Measurements from ENCODE around the gene GSG1L. TPM values are rescaled to one million over a fixed set of nuclear protein-coding genes. Genes with fewer than 3 reads are reported as not detected.

Gene GSG1L
- total RNA-seq, 2 donors from 2014 or later, result 0.29 TPM; not detected in 1

- Mint-ChIP-seq H3K4me1 (no peaks in the 10 kb centered on the region), H3K4me3 (no peak overlapping the region), H3K27me3 (peaks cover 37% of the 10 kb centered on the region), H3K27ac (no peak overlapping the region), H3K9me3 (no peaks in the 10 kb centered on the region), H3K36me3 (ENCODE audit: low read depth) (no peaks in the 10 kb centered on the region)
- ATAC-seq (replicated peaks), result no peak
These were observed 530 bp downstream of the GSG1L start for GRCh38 chr16:28062847-28063521.

- Mint-ChIP-seq H3K4me1 (no peaks in the 10 kb centered on the region), H3K4me3 (peak overlapping the region; percentile 15), H3K27ac (no peak overlapping the region), H3K27me3 (peaks cover 37% of the 10 kb centered on the region), H3K36me3 (ENCODE audit: low read depth) (no peaks in the 10 kb centered on the region), H3K9me3 (no peaks in the 10 kb centered on the region)
- no peak for ATAC-seq (replicated peaks)
These were observed 1.2 kb downstream of the GSG1L start for GRCh38 chr16:28062261-28062846.

GRCh38 chr16:28061352-28062101 is 2.0 kb downstream of the GSG1L start:
- no peaks in the 10 kb centered on the region for H3K36me3 Mint-ChIP-seq (ENCODE audit: low read depth)
- no peak for ATAC-seq (replicated peaks)
- no peaks in the 10 kb centered on the region for H3K9me3 Mint-ChIP-seq
- no peak overlapping the region for H3K27ac Mint-ChIP-seq
- H3K27me3 Mint-ChIP-seq, result peaks cover 45% of the 10 kb centered on the region
- H3K4me1 Mint-ChIP-seq, result no peaks in the 10 kb centered on the region
- no peak overlapping the region for H3K4me3 Mint-ChIP-seq

- H3K27ac Mint-ChIP-seq, result no peak overlapping the region
- no peak for ATAC-seq (replicated peaks)
- H3K27me3 Mint-ChIP-seq, result peaks cover 45% of the 10 kb centered on the region
- H3K4me1 Mint-ChIP-seq, result no peaks in the 10 kb centered on the region
- no peak overlapping the region for H3K4me3 Mint-ChIP-seq
- H3K36me3 Mint-ChIP-seq (ENCODE audit: low read depth), result no peaks in the 10 kb centered on the region
- no peaks in the 10 kb centered on the region for H3K9me3 Mint-ChIP-seq
These were observed 3.5 kb downstream of the GSG1L start for GRCh38 chr16:28059841-28060575.

- Mint-ChIP-seq H3K36me3 (ENCODE audit: low read depth) (no peaks in the 10 kb centered on the region), H3K4me3 (no peak overlapping the region), H3K4me1 (no peaks in the 10 kb centered on the region), H3K27ac (no peak overlapping the region), H3K27me3 (peaks cover 40% of the 10 kb centered on the region), H3K9me3 (no peaks in the 10 kb centered on the region)
- ATAC-seq (replicated peaks), result peak; percentile 32
These were observed 4.5 kb downstream of the GSG1L start for GRCh38 chr16:28058839-28059589.

GRCh38 chr16:28057949-28058348 is 5.6 kb downstream of the GSG1L start:
- ATAC-seq (replicated peaks), result no peak
- H3K4me3 Mint-ChIP-seq, result no peak overlapping the region
- peaks cover 46% of the 10 kb centered on the region for H3K27me3 Mint-ChIP-seq
- no peaks in the 10 kb centered on the region for H3K4me1 Mint-ChIP-seq
- H3K27ac Mint-ChIP-seq, result no peak overlapping the region
- H3K36me3 Mint-ChIP-seq (ENCODE audit: low read depth), result no peaks in the 10 kb centered on the region
- H3K9me3 Mint-ChIP-seq, result no peaks in the 10 kb centered on the region

- Mint-ChIP-seq H3K27ac (no peak overlapping the region), H3K36me3 (ENCODE audit: low read depth) (no peaks in the 10 kb centered on the region), H3K27me3 (peaks cover 26% of the 10 kb centered on the region), H3K9me3 (peaks cover 4% of the 10 kb centered on the region), H3K4me1 (no peaks in the 10 kb centered on the region), H3K4me3 (no peak overlapping the region)
- ATAC-seq (replicated peaks), result no peak
These were observed 10.1 kb downstream of the GSG1L start for GRCh38 chr16:28053461-28053860.

- no peak for ATAC-seq (replicated peaks)
- Mint-ChIP-seq H3K4me1 (no peaks in the 10 kb centered on the region), H3K27ac (no peak overlapping the region), H3K9me3 (peaks cover 4% of the 10 kb centered on the region), H3K4me3 (no peak overlapping the region), H3K36me3 (ENCODE audit: low read depth) (no peaks in the 10 kb centered on the region), H3K27me3 (peaks cover 25% of the 10 kb centered on the region)
These were observed 11.0 kb downstream of the GSG1L start for GRCh38 chr16:28052274-28053128.

- H3K27me3 Mint-ChIP-seq, result peaks cover 20% of the 10 kb centered on the region
- H3K9me3 Mint-ChIP-seq, result peaks cover 4% of the 10 kb centered on the region
- no peaks in the 10 kb centered on the region for H3K36me3 Mint-ChIP-seq (ENCODE audit: low read depth)
- no peak overlapping the region for H3K4me3 Mint-ChIP-seq
- H3K27ac Mint-ChIP-seq, result no peak overlapping the region
- H3K4me1 Mint-ChIP-seq, result no peaks in the 10 kb centered on the region
- no peak for ATAC-seq (replicated peaks)
These were observed 12.0 kb downstream of the GSG1L start for GRCh38 chr16:28051486-28051885.

GRCh38 chr16:28042811-28043210 is 20.7 kb downstream of the GSG1L start:
- Mint-ChIP-seq H3K4me3 (no peak overlapping the region), H3K27me3 (peaks cover 19% of the 10 kb centered on the region), H3K4me1 (no peaks in the 10 kb centered on the region), H3K36me3 (ENCODE audit: low read depth) (no peaks in the 10 kb centered on the region), H3K9me3 (no peaks in the 10 kb centered on the region), H3K27ac (no peak overlapping the region)
- no peak for ATAC-seq (replicated peaks)

GRCh38 chr16:28041615-28042014 is 21.9 kb downstream of the GSG1L start:
- H3K36me3 Mint-ChIP-seq (ENCODE audit: low read depth), result no peaks in the 10 kb centered on the region
- no peak for ATAC-seq (replicated peaks)
- H3K27ac Mint-ChIP-seq, result no peak overlapping the region
- H3K4me1 Mint-ChIP-seq, result no peaks in the 10 kb centered on the region
- peaks cover 21% of the 10 kb centered on the region for H3K27me3 Mint-ChIP-seq
- H3K9me3 Mint-ChIP-seq, result no peaks in the 10 kb centered on the region
- H3K4me3 Mint-ChIP-seq, result no peak overlapping the region

- no peaks in the 10 kb centered on the region for H3K9me3 Mint-ChIP-seq
- H3K27ac Mint-ChIP-seq, result no peak overlapping the region
- H3K4me1 Mint-ChIP-seq, result no peaks in the 10 kb centered on the region
- no peak overlapping the region for H3K4me3 Mint-ChIP-seq
- H3K36me3 Mint-ChIP-seq (ENCODE audit: low read depth), result no peaks in the 10 kb centered on the region
- no peak for ATAC-seq (replicated peaks)
- H3K27me3 Mint-ChIP-seq, result peaks cover 21% of the 10 kb centered on the region
These were observed 23.5 kb downstream of the GSG1L start for GRCh38 chr16:28040039-28040438.

GRCh38 chr16:28039493-28039892 is 24.0 kb downstream of the GSG1L start:
- H3K27ac Mint-ChIP-seq, result no peak overlapping the region
- H3K27me3 Mint-ChIP-seq, result peaks cover 17% of the 10 kb centered on the region
- no peak for ATAC-seq (replicated peaks)
- no peaks in the 10 kb centered on the region for H3K4me1 Mint-ChIP-seq
- H3K36me3 Mint-ChIP-seq (ENCODE audit: low read depth), result no peaks in the 10 kb centered on the region
- no peaks in the 10 kb centered on the region for H3K9me3 Mint-ChIP-seq
- H3K4me3 Mint-ChIP-seq, result no peak overlapping the region

All from activated T-helper 17 cell treated with anti-CD3 and anti-CD28 coated beads, Interleukin-2, amount 50 U/mL, for 72 hours (primary cell).